GM20000 (cell line): ENCODE data around the gene VWA8.

Experiments
- DNase-seq: peaks from one replicate; pipeline ENCODE4 v3.0.0; 2012; ENCODE audit warnings: low spot score
- TF ChIP-seq, protein P1 (sequence below): IDR thresholded peaks from 2 replicates; pipeline ENCODE4 v1.5.1; 2012; ENCODE audit warnings: mild to moderate bottlenecking, control low read depth; ENCODE audit errors: extremely low read depth, missing control alignments

Gene VWA8

DNA sequence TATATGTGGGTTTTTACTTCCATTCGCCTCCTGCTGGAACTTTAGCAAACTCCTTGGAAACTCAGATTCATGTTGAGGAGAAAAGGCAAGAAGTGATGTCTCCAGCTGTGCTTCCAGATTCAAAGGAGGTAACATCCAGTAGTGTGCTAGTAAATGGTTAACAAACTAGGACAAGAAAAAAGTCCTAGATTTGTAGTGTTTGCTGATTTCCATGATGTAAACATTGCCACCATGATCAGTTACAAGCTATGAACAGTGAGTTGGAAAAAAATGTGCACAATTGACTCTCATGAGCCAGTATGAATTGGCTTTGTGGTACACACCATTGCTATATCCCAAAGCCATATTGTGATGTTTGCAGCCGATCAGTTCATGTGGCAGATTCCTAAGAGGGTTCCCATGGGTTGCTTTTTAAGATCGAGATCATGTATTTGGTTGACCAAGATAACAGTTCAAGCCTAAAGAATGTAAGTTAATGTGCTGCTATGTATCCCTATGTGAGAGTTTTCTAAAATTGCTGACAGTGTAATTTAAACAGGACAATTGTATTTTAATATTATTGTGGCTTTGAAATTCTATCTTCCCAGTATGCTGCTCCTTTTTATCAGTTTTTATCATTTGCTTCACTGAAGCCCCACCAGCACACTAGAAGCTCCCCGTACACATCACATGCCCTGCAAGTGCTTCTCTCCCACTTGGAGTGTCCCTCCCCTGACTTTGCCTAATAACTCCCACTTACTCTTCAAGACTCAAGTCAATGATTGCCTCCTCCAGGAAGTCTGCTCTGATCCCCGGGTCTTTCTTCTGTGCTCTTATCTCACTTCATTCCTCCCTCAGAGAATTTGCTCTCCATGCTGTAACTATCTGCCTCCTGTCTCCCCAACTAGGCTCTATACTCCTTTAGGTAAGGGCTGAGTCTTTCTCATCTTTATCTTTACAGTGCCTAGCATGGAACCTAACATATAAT lies 355.3 kb downstream of the VWA8 start:
- TF ChIP-seq, protein P1, sequence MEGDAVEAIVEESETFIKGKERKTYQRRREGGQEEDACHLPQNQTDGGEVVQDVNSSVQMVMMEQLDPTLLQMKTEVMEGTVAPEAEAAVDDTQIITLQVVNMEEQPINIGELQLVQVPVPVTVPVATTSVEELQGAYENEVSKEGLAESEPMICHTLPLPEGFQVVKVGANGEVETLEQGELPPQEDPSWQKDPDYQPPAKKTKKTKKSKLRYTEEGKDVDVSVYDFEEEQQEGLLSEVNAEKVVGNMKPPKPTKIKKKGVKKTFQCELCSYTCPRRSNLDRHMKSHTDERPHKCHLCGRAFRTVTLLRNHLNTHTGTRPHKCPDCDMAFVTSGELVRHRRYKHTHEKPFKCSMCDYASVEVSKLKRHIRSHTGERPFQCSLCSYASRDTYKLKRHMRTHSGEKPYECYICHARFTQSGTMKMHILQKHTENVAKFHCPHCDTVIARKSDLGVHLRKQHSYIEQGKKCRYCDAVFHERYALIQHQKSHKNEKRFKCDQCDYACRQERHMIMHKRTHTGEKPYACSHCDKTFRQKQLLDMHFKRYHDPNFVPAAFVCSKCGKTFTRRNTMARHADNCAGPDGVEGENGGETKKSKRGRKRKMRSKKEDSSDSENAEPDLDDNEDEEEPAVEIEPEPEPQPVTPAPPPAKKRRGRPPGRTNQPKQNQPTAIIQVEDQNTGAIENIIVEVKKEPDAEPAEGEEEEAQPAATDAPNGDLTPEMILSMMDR = no peak
- DNase-seq = no peak

DNA sequence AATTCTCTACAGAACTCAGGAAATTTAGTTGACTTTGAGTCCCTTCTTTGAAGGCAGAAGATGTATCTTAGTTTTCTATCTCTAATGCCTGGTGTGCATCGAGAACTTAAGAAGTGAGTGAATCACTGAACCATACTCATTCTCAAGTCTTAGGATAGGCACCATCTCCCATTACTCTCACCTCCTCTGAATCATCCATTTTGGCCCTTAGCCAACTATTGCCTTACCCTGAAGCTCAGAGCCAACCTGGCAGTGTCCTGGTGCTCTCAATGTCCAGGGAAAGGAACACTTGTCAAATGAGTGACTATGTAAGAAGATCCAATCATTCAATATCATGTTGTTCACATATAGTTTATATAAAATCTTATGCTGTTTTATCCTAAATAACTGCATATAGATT lies 357.0 kb downstream of the VWA8 start:
- TF ChIP-seq, protein P1 = no peak
- DNase-seq = no peak

DNA sequence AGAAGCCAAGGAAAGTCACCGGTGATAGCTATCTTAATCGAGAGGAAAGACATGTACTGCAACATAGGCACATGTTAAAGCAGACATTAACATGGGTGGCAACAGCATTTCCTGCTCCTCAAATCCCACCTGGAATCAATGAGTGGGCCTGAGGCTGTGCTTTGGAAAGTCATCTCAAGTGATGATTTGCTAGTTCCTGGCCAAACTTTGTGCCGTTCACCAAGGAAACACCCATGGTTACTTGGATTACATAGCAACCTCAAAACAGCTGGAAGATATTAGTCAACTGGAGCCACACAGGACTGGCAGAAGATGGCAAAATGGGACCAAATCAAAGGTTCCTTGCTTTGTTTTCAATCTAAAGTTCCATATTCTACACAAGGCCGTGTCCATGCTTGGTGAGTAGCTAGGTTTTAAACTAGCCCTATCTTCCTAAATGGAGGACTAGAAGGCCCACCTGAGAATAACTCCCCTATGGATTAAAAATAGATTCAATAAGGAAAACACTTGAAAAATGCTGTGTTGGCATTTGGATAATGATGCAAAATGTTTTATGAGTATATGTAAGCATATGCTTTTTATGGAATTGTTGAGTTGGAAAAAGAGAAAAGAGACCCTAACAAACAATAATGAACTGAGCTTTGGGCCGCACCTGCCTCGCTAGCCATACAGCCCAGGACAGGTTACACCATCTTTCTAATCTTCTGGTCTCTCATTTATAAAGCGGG lies 359.0 kb downstream of the VWA8 start:
- DNase-seq = no peak
- TF ChIP-seq, protein P1 = no peak

DNA sequence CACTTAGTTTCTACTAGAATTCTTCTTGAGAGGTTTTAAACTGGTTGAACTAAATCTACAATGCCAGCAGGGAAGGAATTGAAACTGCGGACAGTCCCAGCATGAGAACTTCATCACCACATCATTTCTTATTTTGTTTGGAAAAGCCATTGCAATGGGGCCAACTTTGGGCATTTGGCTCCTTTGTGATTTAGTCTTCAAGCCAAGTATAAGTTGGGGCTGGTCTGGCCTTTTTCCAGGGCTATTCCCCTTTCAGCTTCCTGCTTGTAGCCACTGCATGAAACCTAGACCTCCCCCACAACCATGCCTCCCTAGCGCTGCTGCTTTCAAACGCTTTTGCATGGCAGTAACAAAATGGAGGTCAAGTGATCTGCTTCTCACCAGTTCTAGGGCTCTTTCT lies 361.3 kb downstream of the VWA8 start:
- DNase-seq = no peak
- TF ChIP-seq, protein P1 = no peak

DNA sequence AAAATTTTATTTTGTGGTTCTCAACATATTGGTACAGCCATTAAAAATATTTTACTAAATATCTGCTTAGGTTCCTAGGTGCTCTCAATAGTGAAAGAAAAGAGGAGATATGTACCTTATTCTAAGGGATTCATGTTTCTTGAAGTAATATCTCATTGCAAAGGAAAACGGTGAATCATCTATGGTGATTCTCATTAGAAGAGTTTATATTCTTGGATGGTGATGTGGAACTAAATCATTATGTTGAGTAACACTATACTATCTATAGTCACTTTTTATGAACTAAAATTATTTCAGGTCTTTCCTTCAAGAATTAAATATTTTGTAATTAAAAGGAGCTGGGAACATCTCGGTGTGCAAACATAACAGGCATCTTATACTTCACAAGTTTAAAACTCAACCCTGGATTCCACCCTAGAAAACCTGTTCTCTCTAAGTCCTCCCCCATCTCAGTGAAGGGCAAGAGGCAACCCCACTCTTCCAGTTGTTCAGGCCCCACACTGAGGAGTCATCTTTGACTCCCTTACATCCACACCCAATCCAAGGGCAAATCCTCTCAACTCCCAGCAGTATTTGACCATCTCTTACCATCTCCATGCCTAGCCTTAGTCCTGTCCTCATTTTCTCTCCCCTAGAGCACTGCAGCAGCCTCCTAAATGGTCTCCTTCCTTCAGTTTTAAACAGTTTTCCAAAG lies 363.4 kb downstream of the VWA8 start:
- TF ChIP-seq, protein P1 = no peak
- no peak for DNase-seq

DNA sequence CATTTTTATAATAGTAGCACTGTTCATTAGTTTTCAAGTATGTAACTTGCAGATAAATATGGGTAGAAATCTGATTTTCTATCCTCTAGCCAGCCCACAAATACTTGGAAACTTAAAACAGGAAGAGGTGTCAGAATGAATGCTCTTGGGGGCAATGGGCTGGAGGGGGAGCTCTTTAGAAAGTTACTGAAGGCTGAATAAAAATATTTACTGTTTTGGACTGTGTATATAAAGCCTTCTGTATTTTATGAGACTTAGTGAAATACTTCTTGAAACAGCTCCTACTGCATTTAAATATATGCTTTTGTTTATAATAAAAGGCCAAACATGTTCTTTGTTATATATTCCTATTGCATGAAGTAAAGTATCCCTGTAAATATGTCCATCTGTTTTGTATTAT lies 364.7 kb downstream of the VWA8 start:
- DNase-seq = no peak
- TF ChIP-seq, protein P1 = no peak

DNA sequence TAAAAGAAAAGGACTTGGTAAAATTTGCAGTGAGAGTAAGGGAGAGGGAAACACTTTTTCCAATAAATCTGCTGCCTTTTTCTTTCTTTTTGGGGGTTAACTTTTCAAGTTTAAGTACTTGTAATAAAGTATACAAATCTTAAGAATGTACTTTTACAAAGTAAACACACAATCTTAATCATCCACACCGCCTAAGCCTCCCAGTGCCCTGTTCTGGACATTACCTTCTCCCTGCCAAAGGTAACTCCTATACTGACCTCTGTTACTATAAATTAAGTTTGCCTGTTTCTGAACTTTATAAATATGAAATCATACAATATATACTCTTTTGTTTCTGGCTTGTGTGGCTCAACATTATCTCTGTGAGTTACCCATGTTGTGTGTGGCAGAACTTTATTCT lies 365.6 kb downstream of the VWA8 start:
- TF ChIP-seq, protein P1 = no peak
- DNase-seq = no peak
